ENCODE results near the gene ANKRD44.

DNA sequence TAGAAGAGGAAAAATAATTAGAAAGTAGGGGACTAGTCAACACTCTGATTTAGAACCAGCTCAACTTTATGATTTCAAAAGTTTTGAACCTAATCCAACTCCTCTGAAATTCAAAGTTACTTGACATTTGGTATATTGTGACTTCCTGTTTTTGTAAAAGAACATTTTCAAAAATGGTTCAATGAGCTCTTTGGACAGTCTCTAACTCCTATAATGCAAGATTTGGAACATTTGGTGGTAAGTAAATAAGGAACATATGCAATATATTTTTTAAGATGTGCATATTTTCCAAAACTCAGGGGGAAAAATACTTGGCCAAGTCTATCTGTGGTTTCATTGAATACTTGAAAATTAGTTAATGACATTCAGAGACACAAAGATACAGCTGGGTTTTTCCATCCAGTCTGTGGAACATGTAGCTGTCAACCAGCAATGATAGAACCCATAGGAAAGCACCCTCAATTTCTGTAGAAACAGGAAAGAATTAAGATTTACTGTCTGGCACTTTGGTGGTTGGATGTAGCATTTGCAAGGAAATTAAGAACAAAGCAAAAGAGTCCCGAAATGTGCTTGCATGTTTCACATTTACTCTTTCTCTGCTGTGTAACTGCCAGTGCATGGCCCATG lies 17.0 kb upstream of the ANKRD44 start:
- TF ChIP-seq, protein P1, sequence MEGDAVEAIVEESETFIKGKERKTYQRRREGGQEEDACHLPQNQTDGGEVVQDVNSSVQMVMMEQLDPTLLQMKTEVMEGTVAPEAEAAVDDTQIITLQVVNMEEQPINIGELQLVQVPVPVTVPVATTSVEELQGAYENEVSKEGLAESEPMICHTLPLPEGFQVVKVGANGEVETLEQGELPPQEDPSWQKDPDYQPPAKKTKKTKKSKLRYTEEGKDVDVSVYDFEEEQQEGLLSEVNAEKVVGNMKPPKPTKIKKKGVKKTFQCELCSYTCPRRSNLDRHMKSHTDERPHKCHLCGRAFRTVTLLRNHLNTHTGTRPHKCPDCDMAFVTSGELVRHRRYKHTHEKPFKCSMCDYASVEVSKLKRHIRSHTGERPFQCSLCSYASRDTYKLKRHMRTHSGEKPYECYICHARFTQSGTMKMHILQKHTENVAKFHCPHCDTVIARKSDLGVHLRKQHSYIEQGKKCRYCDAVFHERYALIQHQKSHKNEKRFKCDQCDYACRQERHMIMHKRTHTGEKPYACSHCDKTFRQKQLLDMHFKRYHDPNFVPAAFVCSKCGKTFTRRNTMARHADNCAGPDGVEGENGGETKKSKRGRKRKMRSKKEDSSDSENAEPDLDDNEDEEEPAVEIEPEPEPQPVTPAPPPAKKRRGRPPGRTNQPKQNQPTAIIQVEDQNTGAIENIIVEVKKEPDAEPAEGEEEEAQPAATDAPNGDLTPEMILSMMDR (IDR thresholded peaks at IDR 0.05; ENCODE audit: low read depth, low read length), result no peak
- no peak for TF ChIP-seq POLR2A (IDR thresholded peaks at IDR 0.05; ENCODE audit: extremely low read depth, insufficient read length)

Measured in NB4 (cell line).